ENCODE measurements around the gene HS3ST2.

HS3ST2 gene

DNA sequence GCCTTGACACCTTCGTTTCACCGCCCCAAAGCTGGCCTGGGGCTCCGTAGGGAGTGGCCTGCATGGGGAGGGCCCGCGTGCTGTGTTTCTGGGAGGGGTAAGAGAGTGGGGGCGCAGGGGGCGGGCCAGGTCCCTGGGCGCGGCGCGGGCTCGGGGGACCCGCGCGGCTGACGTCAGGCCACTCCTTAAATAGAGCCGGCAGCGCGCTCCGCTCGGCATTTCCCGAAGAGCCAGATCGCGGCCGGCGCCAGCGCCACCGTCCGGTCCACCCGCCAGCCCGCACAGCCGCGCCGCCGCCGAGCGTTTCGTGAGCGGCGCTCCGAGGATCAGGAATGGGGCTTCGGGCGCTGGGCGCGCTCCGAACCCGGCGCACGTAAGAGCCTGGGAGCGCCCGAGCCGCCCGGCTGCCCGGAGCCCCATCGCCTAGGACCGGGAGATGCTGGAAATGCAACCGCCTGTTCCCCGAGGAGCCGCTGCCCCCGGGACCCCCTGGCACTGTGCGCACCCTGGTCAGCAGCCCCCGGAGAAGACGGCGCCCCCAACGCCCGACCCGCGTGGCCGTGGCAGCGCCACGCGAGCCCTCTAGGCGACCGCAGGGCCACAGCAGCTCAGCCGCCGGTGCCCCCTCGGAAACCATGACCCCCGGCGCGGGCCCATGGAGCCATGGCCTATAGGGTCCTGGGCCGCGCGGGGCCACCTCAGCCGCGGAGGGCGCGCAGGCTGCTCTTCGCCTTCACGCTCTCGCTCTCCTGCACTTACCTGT, at the start of gene HS3ST2:
HS3ST2 (plus strand) TSS at position 215 of the 763 bp plus-strand sequence; CDS start at position 664, 449 bp downstream.
- DNase-seq: peak in 21 of 56 donors; percentile 1 to 77 (median 12)

DNA sequence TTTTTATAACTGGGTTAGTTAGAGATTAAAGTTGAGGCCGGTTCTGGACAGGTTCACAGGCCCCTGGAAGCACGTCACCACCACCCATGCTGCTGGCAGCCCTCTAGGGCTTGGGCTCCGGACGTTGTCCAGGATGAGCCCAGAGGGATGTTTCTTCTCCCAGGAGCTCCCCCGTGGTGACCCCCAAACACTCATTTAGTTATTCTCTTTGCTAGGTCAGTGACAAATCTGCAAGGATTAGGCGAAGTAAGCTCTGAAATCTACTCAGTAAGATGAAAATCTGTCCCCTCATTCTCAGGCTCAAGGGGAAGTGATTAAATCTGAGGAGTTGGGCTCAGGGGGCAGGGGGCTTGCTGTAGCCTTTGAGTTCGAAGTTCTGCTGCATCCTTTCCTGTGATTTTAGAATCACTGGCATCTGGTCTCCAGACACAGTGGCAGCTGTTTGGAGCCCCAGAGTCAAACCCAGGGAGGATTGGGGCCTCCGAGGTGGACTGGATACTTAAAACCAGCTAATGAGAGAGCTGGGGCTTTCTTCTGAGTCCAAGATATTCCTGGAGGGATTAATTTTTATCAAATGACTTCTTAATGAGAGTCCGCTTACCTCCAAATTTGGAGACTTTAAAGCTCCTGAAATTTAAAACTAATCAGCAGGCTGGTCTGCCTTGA, 49.2 kb upstream of the HS3ST2 start:
- DNase-seq: peak in 1 of 56 donors; percentile 0

- no peak for DNase-seq
Measured at GRCh38 chr16:22765479-22765878, 48.5 kb upstream of the HS3ST2 start.

GRCh38 chr16:22770866-22771265, 43.1 kb upstream of the HS3ST2 start:
- no peak for DNase-seq

DNA sequence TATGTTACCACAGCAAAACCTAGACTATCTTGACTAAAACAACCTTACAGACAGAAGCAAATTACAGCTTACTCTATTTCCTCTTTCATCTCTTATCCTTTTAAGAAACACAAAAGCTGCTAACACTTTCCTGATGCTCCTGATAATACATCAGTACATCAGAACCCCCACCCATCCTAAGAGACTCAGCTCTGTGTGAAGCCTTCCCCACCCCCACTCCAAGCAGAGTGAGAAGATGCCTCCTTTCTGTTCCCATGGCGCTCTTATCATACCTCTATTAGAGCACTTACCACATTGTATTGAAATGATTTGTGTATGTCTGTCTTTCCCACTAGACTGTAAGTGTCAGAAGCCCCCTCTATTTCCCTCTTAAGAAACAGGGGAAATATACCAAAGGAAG, 42.4 kb upstream of the HS3ST2 start:
- no peak for DNase-seq

DNA sequence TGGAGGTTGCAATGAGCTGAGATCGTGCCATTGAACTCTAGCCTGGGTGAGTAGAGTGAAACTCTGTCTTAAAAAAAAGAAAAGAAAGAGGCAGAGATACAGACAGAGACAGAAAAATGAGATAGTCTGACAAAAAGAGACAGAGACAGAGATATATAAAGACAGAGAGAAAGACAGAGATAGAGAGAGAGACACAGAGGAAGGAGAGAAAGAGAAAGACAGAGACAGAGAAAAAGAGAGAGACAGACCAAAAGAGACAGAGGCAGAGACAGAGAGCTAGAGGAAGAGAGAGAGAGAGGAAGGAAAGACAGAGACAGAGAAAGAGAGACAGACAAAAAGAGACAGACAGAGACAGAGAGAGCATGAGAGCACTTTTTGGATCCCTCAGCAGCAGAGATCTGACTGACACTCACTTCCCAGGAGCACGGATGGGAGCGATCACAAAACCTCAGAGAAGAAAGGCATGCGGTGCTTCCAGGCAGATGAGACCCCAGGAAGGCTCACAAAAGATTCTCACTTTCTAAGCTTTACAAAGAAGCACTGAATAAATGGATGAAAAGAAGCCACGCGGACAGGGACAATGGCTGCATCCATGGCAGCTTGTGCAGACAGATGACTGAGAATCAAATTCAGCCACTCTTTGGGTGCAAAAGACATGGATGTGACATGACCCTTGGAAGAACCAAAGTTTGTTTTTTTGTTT, 38.6 kb upstream of the HS3ST2 start:
- no peak for DNase-seq

- no peak for DNase-seq
Measured at GRCh38 chr16:22781480-22781879, 32.5 kb upstream of the HS3ST2 start.

DNA sequence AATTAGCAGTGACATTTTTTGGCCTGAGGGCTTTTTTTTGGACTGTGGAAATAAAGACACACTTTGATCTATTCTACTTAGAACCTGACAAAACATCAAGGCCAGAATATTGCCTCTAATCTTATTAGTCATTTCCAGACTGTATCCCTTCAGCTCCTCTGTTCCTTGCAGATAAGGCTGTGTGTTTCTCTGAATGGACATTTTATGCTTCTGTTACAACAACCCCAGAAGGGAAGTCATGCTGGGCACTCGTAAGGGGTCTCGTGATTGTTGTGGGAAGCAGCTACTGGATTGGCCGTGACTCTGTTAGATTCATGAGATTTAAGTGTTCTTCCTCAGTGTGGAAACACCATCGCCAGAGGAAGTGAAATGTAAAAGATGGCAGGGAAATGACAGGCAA, 31.6 kb upstream of the HS3ST2 start:
- peak in 5 of 56 donors; percentile 0 to 24 (median 3) for DNase-seq

DNA sequence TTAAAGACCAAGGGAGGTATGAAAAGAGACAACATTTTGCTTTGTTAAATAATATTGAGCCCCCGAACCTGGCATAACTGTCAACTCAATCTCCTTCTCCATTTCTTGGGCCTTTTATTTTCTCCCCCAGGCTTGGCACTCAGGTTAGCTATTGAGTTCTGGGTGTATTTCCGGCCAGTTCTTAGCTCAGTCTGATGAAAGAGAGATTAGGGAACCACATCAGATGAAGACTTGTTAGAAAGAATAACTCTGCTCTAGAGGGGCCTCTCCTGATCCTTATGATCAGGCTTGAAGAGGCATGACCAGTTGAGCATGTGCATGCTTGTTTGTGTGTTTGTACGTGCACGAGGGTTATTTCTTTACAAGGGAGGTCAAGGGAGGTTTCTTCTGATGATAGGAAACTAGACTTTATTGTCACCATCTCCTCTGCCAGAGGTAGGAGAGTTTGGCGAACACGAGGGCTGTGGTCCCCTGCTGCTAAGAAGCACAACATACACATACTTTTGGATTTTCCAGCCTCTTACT, 29.2 kb upstream of the HS3ST2 start:
- no peak for DNase-seq

GRCh38 chr16:22785552-22785951, 28.4 kb upstream of the HS3ST2 start:
- DNase-seq: no peak

- DNase-seq: no peak
Measured at GRCh38 chr16:22786284-22786683, 27.7 kb upstream of the HS3ST2 start.

GRCh38 chr16:22786691-22787090, 27.3 kb upstream of the HS3ST2 start:
- DNase-seq: no peak

GRCh38 chr16:22787466-22788192, 26.3 kb upstream of the HS3ST2 start:
- DNase-seq: peak in 2 of 56 donors; percentile 1

DNA sequence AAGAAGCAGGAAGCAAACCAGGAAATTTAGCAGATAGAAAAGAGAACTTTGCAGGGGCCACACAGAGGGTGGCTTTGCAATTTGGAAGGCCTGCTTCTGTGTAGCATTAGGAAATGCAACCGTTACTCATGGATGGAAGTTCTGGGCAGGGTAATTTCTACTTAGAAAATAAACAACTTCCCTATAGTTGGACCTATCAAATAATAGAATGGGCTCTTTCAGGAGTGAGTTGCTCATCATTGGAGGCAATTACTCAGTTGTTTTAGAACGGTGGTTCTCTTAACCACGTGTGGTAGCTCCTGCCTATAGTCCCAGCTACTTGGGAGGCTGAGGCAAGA, 25.8 kb upstream of the HS3ST2 start:
- no peak for DNase-seq

DNA sequence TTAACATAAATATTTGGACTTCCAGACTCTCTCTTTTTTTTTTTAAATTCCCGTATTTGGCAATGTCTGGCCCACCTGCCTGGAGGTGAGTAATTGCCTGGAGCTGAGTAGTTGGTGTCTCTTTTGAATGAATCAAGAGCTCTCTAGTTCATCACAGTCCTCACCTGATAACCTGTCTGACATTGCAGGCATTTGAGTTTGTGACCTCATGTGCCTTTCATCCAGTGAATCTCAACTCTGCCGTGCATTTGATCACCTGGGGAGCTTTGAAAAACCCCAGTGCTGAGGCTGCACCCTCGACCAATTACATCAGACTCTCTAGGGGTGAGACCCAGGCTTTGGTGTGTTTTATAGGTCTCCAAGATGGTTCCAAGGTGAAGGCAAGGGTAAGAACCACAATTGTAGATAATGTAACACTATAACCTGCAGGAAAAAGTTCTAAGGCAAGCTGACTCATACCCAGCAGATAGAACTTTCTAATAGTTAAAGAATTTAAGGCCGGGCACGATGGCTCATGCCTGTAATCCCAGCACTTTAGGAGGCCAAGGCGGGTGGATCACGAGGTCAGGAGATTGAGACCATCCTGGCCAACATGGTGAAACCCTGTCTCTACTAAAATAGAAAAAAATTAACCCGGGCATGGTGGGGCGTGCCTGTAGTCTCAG, 24.5 kb upstream of the HS3ST2 start:
- DNase-seq: no peak

DNA sequence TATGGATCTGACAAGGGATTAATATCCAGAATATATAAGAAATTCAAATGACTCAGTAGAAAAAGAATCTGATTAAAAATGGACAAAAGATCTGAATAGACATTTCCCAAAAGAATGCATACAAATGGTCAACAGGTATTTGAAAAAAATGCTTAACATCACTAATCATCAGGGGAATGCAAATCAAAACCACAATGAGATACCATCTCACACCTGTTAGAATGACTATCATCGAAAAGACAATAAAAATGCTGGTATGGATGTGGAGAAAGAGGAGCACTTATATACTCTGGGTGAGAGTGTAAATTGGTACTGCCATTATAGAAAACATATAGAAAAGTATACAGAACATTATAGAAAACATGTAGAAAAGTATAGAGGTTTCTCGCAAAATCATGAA, 16.4 kb upstream of the HS3ST2 start:
- no peak for DNase-seq

- no peak for DNase-seq
Measured at GRCh38 chr16:22799113-22799512, 14.8 kb upstream of the HS3ST2 start.

DNA sequence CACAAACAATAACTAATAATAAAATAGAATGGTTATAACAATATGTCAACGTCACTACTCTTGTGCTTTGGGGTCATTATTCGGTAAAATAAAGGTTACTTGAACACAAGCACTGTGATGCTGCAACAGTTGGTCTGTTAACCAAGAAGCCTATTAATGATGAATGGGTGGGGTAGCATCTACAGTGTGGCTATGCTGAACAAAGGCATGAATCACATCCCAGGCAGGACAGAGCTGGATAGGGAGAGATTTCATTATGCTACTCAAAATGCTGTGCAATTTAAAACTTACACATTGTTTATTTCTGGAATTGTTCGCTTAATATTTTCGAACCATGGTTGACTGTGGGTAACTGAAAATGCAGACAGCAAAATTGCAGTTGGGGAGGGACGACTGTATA, 9.1 kb upstream of the HS3ST2 start:
- DNase-seq: no peak

- no peak for DNase-seq
Measured at GRCh38 chr16:22805326-22805725, 8.6 kb upstream of the HS3ST2 start.

DNA sequence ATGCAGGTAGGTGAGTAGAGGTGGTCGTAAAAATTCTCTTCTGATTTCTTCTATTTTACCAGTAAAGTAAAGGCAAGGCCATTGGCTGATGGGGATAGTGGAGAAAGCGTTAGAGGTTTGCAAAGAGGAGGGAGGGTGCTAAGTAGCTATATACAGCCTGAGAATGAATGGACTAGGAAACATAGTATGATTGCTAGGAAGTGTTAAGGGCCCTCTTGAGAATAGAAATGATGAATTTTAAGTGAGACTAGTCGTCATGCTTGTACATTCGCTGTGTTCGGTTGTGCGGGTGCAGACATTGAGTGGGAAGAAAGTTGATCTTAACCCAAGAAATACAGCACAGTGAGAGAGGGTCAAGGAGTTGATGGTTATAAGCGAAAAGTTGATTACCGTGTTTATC, 7.2 kb upstream of the HS3ST2 start:
- DNase-seq: no peak

GRCh38 chr16:22810226-22810625, 3.7 kb upstream of the HS3ST2 start:
- DNase-seq: no peak

Measured in nucleus accumbens (tissue), 56 donors.